GM12892 (cell line): ENCODE data around the gene DPY19L3.

Source experiments
- POLR2A ChIP-seq: IDR thresholded peaks from 2 replicates; pipeline ENCODE4 v1.6.1; 2011; ENCODE audit warnings: low read depth, low read length, control low read depth
- POLR2AphosphoS5 ChIP-seq: IDR thresholded peaks from 2 replicates; pipeline ENCODE4 v1.6.1; 2011; ENCODE audit warnings: low read depth, low read length, control low read depth
- TAF1 ChIP-seq: IDR thresholded peaks from 2 replicates; pipeline ENCODE4 v1.6.1; 2011; ENCODE audit warnings: low read depth, mild to moderate bottlenecking, control low read depth, low read length, borderline replicate concordance

DNA sequence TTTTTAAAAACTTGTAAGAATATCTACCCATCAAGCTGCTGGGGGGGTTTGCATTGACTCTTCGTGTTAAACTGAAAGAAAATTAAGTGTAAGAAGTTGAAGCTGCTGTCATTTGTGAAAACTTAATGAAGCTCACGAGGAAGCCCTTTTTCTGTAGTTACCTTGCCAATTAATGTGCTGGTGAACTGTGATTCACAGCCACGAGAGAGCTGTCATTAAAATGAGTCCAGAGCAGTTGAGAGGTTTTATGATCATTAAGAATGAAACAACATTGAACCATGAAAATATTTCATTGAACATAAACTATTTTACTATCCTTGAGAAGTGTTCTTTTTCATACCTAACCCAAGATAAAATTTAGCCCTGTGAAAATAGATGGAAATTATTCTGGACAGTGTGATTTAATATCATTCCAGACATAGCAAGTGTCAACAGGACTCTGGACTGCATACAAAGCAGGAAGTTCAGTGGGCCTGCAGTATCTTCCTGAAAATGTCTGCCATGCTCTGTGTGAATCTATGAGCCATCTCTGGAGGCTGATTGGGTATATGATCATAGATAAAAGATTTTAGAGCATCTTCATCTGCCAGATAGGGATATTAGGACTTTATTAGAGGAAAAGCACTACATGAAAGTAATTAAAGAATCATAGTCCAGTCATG lies 53.8 kb downstream of the DPY19L3 start:
- TF ChIP-seq POLR2A (no peak), TAF1 (no peak), POLR2AphosphoS5 (no peak)
